Pancreas (tissue), 10 donors: Measurements from ENCODE around the gene SRGAP3. TPM values are rescaled to one million over a fixed set of nuclear protein-coding genes. Genes with fewer than 3 reads are reported as not detected.

Experiments
- ATAC-seq, 4 donors: fragments of 200-7000 bp; cut with Tn5 transposase; one replicate each; pipeline versions ENCODE4 v1.8.0 to v1.9.1; 2020; ENCODE audit warnings: mild to moderate bottlenecking in 4 of 4, moderate library complexity in 4 of 4
- DNase-seq, 6 donors: peaks; one replicate each; pipeline ENCODE4 v3.0.0-alpha.2; 2020
- FAIRE-seq: peaks from 2 replicates; lab custom pipeline; 2012; peaks lifted over from hg19 to GRCh38; lab: Jason Lieb, UNC
- H3K27ac ChIP-seq, 4 donors: fragments of 200-600 bp; sonication (generic); 1 replicate in 3 of 4; 2 replicates in 1 of 4; pipeline versions ENCODE4 v1.5.0 to v1.8.0; 2020
- H3K27me3 ChIP-seq, 4 donors: fragments of 200-600 bp; one replicate each; pipeline ENCODE4 v1.8.0; 2021
- H3K36me3 ChIP-seq, 3 donors: fragments of 200-600 bp; sonication (generic) in 1 of 3; one replicate each; pipeline versions ENCODE4 v1.5.0 to v1.8.0; 2020 to 2021
- H3K4me1 ChIP-seq, 3 donors: fragments of 200-600 bp; one replicate each; pipeline ENCODE4 v1.8.0; 2021
- H3K4me3 ChIP-seq, 4 donors: fragments of 200-600 bp; sonication (generic) in 2 of 4; one replicate each; pipeline versions ENCODE4 v1.5.0 to v1.8.0; 2020 to 2021
- H3K9me3 ChIP-seq, 4 donors: fragments of 200-600 bp; one replicate each; pipeline ENCODE4 v1.8.0; 2021
- WGBS, 2 donors: extraction: QIAGEN DNeasy Blood & Tissue Kit; methylation state at CpG; one replicate each; pipeline ENCODE4 v1.1.7; 2013; 5-methylcytosine and 5-hydroxymethylcytosine counted together
- intact Hi-C, 3 donors: fragments of 100-400 bp; cut with DNase I; formaldehyde crosslinking; loops; one replicate each; pipeline versions ENCODE4 v1.11.1 to v1.14.2; 2022
- polyA plus RNA-seq, 2 donors: library from polyadenylated mRNA; stranded (reverse); fragments of 200-250 nt; gene quantifications; one replicate each; pipeline ENCODE4 v1.2.3, GENCODE V29; 2013
- total RNA-seq, 6 donors: library from RNA; stranded (reverse); fragmentation: NEBNext Ultra II Directional in 4 of 6; extraction: Animal tissue kit (Norgen Biotek cat#: 25700) in 4 of 6; gene quantifications; one replicate each; pipeline versions ENCODE4 v1.2.1 to v1.2.4, GENCODE V29; 2021 to 2023
- TF ChIP-seq, protein P1 (sequence below), 4 donors: fragments of 200-600 bp; sonication (generic) in 3 of 4; IDR thresholded peaks; one replicate each; pipeline versions ENCODE4 v1.5.0 to v1.8.0; 2021; ENCODE audit warnings: antibody characterized with exemption in 4 of 4
- donor health status: healthy with polysubstance abuse.
- donor health status: DM: no; HTN: no; CAD: no; lungs with moderate emphysema.
- donor health status: DM: no; HTN: no; CAD: no.
- donor health status: control.
- donor health status: control.
- donor health status: Bipolar disorder and iron deficiency.
- donor health status: DM: yes; HTN: yes; CAD: no.
- donor health status: DM: no; HTN: no; CAD: no.
- donor health status: DM: no; HTN: no; CAD: no.
- donor health status: DM: yes; HTN: yes; CAD: no.

Gene SRGAP3
- total and polyA plus RNA-seq, 8 donors = 1.9 to 6.5 (median 3.0) TPM

DNA sequence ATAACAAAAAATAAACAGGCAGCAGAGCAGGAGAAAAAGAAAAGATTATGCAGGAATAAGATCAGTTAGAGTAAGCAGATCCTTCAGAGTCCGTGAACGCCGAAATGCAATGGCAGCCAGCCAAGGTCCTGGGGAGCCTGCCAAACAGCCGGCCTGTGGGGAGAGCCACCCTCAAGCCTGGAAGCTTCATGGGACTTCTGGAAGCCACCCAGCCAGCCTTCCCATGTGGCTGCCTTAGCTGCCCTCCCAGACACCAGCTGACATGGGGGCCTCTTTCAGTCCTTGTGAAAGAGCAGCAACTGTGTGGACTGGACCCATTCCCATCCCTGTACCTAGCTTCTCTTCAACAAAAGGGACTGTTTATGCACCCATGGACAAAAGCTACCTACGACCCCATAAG lies 221.3 kb downstream of the SRGAP3 start:
- Histone ChIP-seq H3K36me3 (no peaks in the 10 kb centered on the region), H3K27me3 (no peaks in the 10 kb centered on the region), H3K4me3 (no peak overlapping the region), H3K27ac (peak overlapping the region in 1 of 4 donors; percentile 46), H3K4me1 (peaks cover 0 to 4% (median 0%) of the 10 kb centered on the region in 3 donors), H3K9me3 (no peaks in the 10 kb centered on the region)
- FAIRE-seq (no peak), DNase-seq (peak; percentile 79 to 96 (median 90)), ATAC-seq (peak; percentile 76 to 97 (median 89))
- WGBS, 2 donors = 21 to 27% methylated on average over 5 of the region's 5 CpGs
- intact Hi-C loops = no loop called here
- TF ChIP-seq, protein P1, sequence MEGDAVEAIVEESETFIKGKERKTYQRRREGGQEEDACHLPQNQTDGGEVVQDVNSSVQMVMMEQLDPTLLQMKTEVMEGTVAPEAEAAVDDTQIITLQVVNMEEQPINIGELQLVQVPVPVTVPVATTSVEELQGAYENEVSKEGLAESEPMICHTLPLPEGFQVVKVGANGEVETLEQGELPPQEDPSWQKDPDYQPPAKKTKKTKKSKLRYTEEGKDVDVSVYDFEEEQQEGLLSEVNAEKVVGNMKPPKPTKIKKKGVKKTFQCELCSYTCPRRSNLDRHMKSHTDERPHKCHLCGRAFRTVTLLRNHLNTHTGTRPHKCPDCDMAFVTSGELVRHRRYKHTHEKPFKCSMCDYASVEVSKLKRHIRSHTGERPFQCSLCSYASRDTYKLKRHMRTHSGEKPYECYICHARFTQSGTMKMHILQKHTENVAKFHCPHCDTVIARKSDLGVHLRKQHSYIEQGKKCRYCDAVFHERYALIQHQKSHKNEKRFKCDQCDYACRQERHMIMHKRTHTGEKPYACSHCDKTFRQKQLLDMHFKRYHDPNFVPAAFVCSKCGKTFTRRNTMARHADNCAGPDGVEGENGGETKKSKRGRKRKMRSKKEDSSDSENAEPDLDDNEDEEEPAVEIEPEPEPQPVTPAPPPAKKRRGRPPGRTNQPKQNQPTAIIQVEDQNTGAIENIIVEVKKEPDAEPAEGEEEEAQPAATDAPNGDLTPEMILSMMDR (IDR thresholded peaks at IDR 0.05) = no peak

GRCh38 chr3:9026320-9027045 lies 223.0 kb downstream of the SRGAP3 start:
- Histone ChIP-seq H3K36me3 (no peaks in the 10 kb centered on the region), H3K27me3 (no peaks in the 10 kb centered on the region), H3K4me1 (peaks cover 0 to 4% (median 0%) of the 10 kb centered on the region in 3 donors), H3K27ac (no peak overlapping the region), H3K4me3 (no peak overlapping the region), H3K9me3 (no peaks in the 10 kb centered on the region)
- intact Hi-C loops = no loop called here
- FAIRE-seq (no peak), ATAC-seq (no peak), DNase-seq (no peak)
- TF ChIP-seq, protein P1 (IDR thresholded peaks at IDR 0.05) = no peak
- 72 to 79% methylated on average over 7 of the region's 7 CpGs for WGBS, 2 donors

- FAIRE-seq (no peak), ATAC-seq (no peak), DNase-seq (no peak)
- TF ChIP-seq, protein P1 (IDR thresholded peaks at IDR 0.05) = no peak
- Histone ChIP-seq H3K9me3 (no peaks in the 10 kb centered on the region), H3K4me1 (peaks cover 6 to 10% (median 8%) of the 10 kb centered on the region in 3 donors), H3K36me3 (no peaks in the 10 kb centered on the region), H3K27me3 (no peaks in the 10 kb centered on the region), H3K4me3 (no peak overlapping the region), H3K27ac (no peak overlapping the region)
- intact Hi-C loops = no loop called here
- 73 to 76% methylated on average over 2 of the region's 2 CpGs for WGBS, 2 donors
These were observed 225.1 kb downstream of the SRGAP3 start for GRCh38 chr3:9024341-9024740.

DNA sequence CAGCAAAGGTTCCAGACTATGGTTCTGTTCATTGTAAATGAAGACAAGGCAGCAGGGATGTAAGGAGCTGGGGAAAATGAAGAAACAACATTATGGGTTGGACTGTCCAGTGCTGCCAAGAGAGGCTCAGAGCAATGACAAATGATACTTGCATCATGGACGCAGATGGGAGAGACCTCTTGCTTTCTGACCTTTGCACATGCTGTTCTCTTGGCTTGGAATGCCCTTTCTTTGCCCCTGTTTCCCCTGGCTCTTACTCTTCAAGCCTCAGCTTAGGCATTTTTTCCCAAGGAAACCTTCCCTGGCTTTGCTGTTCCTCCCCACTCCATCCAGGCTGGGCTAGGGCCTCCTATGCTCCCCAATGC lies 226.2 kb downstream of the SRGAP3 start:
- TF ChIP-seq, protein P1 (IDR thresholded peaks at IDR 0.05) = no peak
- no peak overlapping the region for H3K27ac ChIP-seq
- DNase-seq (no peak), FAIRE-seq (no peak), ATAC-seq (no peak)
- intact Hi-C loops = no loop called here
- H3K4me1 ChIP-seq = peaks cover 9 to 11% (median 9%) of the 10 kb centered on the region in 3 donors
- no peak overlapping the region for H3K4me3 ChIP-seq
- H3K27me3 ChIP-seq = no peaks in the 10 kb centered on the region
- H3K36me3 ChIP-seq = no peaks in the 10 kb centered on the region
- H3K9me3 ChIP-seq = no peaks in the 10 kb centered on the region
- 75 to 89% methylated on average over 1 of the region's 1 CpG for WGBS, 2 donors
